Common myeloid progenitor, CD34-positive (primary cell): Measurements from ENCODE around the gene CATSPERZ.
"Not testable (repeated sequence)": the region's sequence is repeated elsewhere in the genome, so short reads cannot be mapped to it uniquely, and the experiment has no call there.

Source experiments
- CTCF ChIA-PET: fragments of 350-600 bp; sonication (Branson Sonifier 250); formaldehyde crosslinking; loops from one replicate; lab custom pipeline; 2021; ENCODE audit warnings: antibody characterized with exemption; lab: Charles Lee
- POLR2A ChIA-PET: fragments of 350-600 bp; sonication (Branson Sonifier 250); formaldehyde crosslinking; loops from one replicate; lab custom pipeline; 2021; ENCODE audit warnings: antibody characterized with exemption; lab: Charles Lee
- DNase-seq, 3 donors: peaks; one replicate each; pipeline versions ENCODE4 v3.0.0 to v3.0.0-alpha.2; 2013
- H3K27ac ChIP-seq, 2 experiments: 1 replicate in 1 of 2; 2 replicates in 1 of 2; pipeline ENCODE4 v1.7.0; 2013; ENCODE audit warnings: inconsistent platforms in 2 of 2, low read length in 2 of 2, mild to moderate bottlenecking in 2 of 2, low read depth in 1 of 2, moderate library complexity in 1 of 2; ENCODE audit not compliant: severe bottlenecking in 2 of 2, insufficient read depth in 1 of 2, poor library complexity in 1 of 2
- H3K27me3 ChIP-seq, 5 experiments: replicated peaks in 2 of 5; 1 replicate in 3 of 5; 2 replicates in 2 of 5; pipeline versions ENCODE4 v1.6.1 to v1.7.0; 2013; ENCODE audit warnings: low read length in 4 of 5, mild to moderate bottlenecking in 2 of 5, moderate library complexity in 2 of 5, inconsistent platforms in 1 of 5; ENCODE audit not compliant: insufficient read depth in 5 of 5, control insufficient read depth in 4 of 5
- H3K36me3 ChIP-seq, 4 experiments: 1 replicate in 2 of 4; 2 replicates in 2 of 4; pipeline versions ENCODE4 v1.6.1 to v1.7.0; 2013; ENCODE audit warnings: low read length in 3 of 4, control low read depth in 1 of 4, mild to moderate bottlenecking in 1 of 4; ENCODE audit not compliant: control insufficient read depth in 4 of 4, insufficient read depth in 4 of 4
- H3K4me1 ChIP-seq, 4 experiments: 1 replicate in 3 of 4; 2 replicates in 1 of 4; pipeline versions ENCODE4 v1.6.1 to v1.7.1; 2013; ENCODE audit warnings: low read length in 3 of 4, mild to moderate bottlenecking in 3 of 4, control low read depth in 1 of 4, inconsistent platforms in 1 of 4, moderate library complexity in 1 of 4; ENCODE audit not compliant: control insufficient read depth in 4 of 4, insufficient read depth in 4 of 4; ENCODE audit errors: control extremely low read depth in 1 of 4
- H3K4me3 ChIP-seq, 7 experiments: 1 replicate in 4 of 7; 2 replicates in 3 of 7; pipeline versions ENCODE4 v1.5.1 to v1.7.0; 2013; ENCODE audit warnings: mild to moderate bottlenecking in 7 of 7, low read length in 6 of 7, moderate library complexity in 6 of 7, inconsistent platforms in 2 of 7, low read depth in 2 of 7, control low read depth in 1 of 7; ENCODE audit not compliant: insufficient read depth in 4 of 7, control insufficient read depth in 1 of 7; ENCODE audit errors: extremely low read depth in 1 of 7
- H3K9me3 ChIP-seq, 5 experiments: 1 replicate in 4 of 5; 2 replicates in 1 of 5; pipeline versions ENCODE4 v1.6.1 to v1.7.1; 2013; ENCODE audit warnings: low read length in 4 of 5, mild to moderate bottlenecking in 2 of 5, inconsistent platforms in 1 of 5, low read depth in 1 of 5, moderate library complexity in 1 of 5; ENCODE audit not compliant: control insufficient read depth in 4 of 5, insufficient read depth in 2 of 5; ENCODE audit errors: control extremely low read depth in 1 of 5
- WGBS: methylation state at CpG from one replicate; pipeline ENCODE4 v1.1.5; 2013; ENCODE audit not compliant: insufficient coverage; 5-methylcytosine and 5-hydroxymethylcytosine counted together

Gene CATSPERZ

GRCh38 chr11:64306563-64306875 is 6.4 kb downstream of the CATSPERZ start:
- ChIA-PET POLR2A (no interaction called here), CTCF (interaction anchor here (1.4 to 2.7 kb wide), 3 partner anchors 10 to 34 kb away, joined by 3 to 14 read pairs (median 13); partner anchors contain the start of genes PRDX5 and TRMT112)
- 23% methylated on average over 9 of the region's 9 CpGs for WGBS

DNA sequence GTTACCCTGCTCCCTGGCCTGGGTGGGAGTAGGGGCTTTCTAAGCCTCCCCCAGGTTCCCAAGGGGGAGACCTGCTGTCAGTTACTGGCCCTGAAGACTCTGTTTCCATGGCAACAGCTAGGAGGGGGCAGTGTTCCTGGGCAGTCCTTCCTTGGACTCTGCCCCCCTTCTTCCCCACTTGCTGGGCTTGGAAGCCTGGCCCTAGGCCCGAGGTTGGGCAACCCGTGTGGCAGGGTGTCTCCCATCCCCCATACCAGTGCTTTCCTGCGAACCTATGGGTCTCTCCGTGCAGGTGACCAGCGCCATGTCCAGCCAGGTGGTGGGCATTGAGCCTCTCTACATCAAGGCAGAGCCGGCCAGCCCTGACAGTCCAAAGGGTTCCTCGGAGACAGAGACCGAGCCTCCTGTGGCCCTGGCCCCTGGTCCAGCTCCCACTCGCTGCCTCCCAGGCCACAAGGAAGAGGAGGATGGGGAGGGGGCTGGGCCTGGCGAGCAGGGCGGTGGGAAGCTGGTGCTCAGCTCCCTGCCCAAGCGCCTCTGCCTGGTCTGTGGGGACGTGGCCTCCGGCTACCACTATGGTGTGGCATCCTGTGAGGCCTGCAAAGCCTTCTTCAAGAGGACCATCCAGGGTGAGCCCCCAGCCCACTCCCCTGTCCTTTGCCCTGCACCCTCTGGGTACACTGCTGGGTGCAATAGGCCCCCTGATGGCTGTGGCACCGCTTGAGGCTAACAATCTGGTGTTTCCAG is 6.9 kb downstream of the CATSPERZ start:
- peaks cover 0 to 11% (median 2%) of the 10 kb centered on the region in 4 experiments for H3K36me3 ChIP-seq
- H3K27ac ChIP-seq, result peak overlapping the region in 1 of 2 experiments; percentile 60
- H3K4me3 ChIP-seq, result peak overlapping the region in 5 of 7 experiments; percentile 72 to 82 (median 77)
- H3K9me3 ChIP-seq, result no peaks in the 10 kb centered on the region
- DNase-seq, result no peak
- ChIA-PET POLR2A (no interaction called here), CTCF (interaction anchor here (0.7 to 2.7 kb wide), 5 partner anchors 10 to 306 kb away, joined by 3 to 14 read pairs (median 4); partner anchors contain the start of genes PRDX5 and TRMT112)
- H3K27me3 ChIP-seq, result peaks cover 0 to under 1% (median 0%) of the 10 kb centered on the region in 5 experiments
- peaks cover 7 to 26% (median 24%) of the 10 kb centered on the region in 4 experiments for H3K4me1 ChIP-seq
- 96% methylated on average over 3 of the region's 15 CpGs for WGBS

More at GRCh38 chr11:64306563-64306875, 6.4 kb downstream of the CATSPERZ start:
- Histone ChIP-seq H3K4me1 (peaks cover 7 to 26% (median 24%) of the 10 kb centered on the region in 4 experiments), H3K9me3 (no peaks in the 10 kb centered on the region), H3K27me3 (peaks cover 0 to 5% (median 3%) of the 10 kb centered on the region in 5 experiments), H3K27ac (peak overlapping the region in 1 of 2 experiments; percentile 60), H3K4me3 (peak overlapping the region; percentile 58 to 82 (median 72)), H3K36me3 (peaks cover 0 to 11% (median 2%) of the 10 kb centered on the region in 4 experiments)
- DNase-seq, result no peak

GRCh38 chr11:64307795-64308194 is 7.6 kb downstream of the CATSPERZ start:
- H3K4me1 ChIP-seq, result peaks cover 7 to 26% (median 24%) of the 10 kb centered on the region in 4 experiments
- not testable (repeated sequence) for H3K4me3 ChIP-seq

GRCh38 chr11:64312947-64313346 is 12.8 kb downstream of the CATSPERZ start:
- WGBS, result 98% methylated on average over 10 of the region's 10 CpGs
- ChIA-PET POLR2A (no interaction called here), CTCF (interaction anchor here (0.9 to 8.7 kb wide), 3 partner anchors 19 to 40 kb away, joined by 3 to 133 read pairs (median 4); no protein-coding TSS in a partner anchor)
- Histone ChIP-seq H3K27ac (no peak overlapping the region), H3K27me3 (no peaks in the 10 kb centered on the region), H3K4me3 (no peak overlapping the region), H3K9me3 (no peaks in the 10 kb centered on the region), H3K4me1 (peaks cover 0 to 18% (median 14%) of the 10 kb centered on the region in 4 experiments), H3K36me3 (peaks cover 13 to 46% (median 19%) of the 10 kb centered on the region in 4 experiments)
- no peak for DNase-seq

More at GRCh38 chr11:64307795-64308194, 7.6 kb downstream of the CATSPERZ start:
- H3K27ac ChIP-seq, H3K27me3 ChIP-seq, H3K9me3 ChIP-seq, DNase-seq, POLR2A ChIA-PET: not testable (repeated sequence)
- 98% methylated on average over 5 of the region's 5 CpGs for WGBS
- CTCF ChIA-PET, result interaction anchor here (1.1 to 2.7 kb wide), 4 partner anchors 9 to 38 kb away, joined by 4 to 14 read pairs (median 8); partner anchors contain the start of genes PRDX5 and TRMT112
- H3K36me3 ChIP-seq, result peaks cover 0 to 17% (median 5%) of the 10 kb centered on the region in 4 experiments

- Histone ChIP-seq H3K4me3 (no peak overlapping the region), H3K9me3 (no peaks in the 10 kb centered on the region), H3K4me1 (peaks cover 0 to 18% (median 18%) of the 10 kb centered on the region in 4 experiments), H3K27me3 (no peaks in the 10 kb centered on the region), H3K36me3 (peaks cover 13 to 46% (median 19%) of the 10 kb centered on the region in 4 experiments), H3K27ac (no peak overlapping the region)
- no peak for DNase-seq
- ChIA-PET POLR2A (no interaction called here), CTCF (interaction anchor here (1.0 to 8.7 kb wide), 3 partner anchors 19 to 44 kb away, joined by 3 to 133 read pairs (median 4); no protein-coding TSS in a partner anchor)
- 98% methylated on average over 9 of the region's 18 CpGs for WGBS
Observed at GRCh38 chr11:64313491-64314145, 13.5 kb downstream of the CATSPERZ start.

DNA sequence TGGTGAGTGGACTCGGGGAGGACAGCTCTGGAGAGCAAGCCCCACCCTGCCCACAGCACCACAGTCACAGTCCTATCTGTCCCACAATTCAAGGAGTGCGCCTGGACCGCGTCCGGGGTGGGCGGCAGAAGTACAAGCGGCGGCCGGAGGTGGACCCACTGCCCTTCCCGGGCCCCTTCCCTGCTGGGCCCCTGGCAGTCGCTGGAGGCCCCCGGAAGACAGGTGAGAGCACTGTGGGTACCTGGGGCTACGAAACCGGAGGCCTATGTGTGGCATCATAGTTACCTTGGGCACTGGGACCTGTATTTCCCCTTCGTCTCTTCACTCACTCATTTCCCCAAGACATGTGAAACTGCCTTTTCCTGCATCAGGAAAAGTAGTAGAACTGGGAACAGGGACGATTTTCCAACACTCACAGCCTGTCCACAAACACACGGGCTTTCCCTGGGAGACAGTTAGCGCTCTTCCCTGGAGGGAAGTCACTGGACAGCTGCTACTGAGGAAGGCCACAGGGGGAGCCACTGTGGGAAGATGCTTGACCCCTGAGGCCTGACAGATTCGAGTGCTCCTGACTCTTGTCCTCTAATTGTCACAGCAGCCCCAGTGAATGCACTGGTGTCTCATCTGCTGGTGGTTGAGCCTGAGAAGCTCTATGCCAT is 14.1 kb downstream of the CATSPERZ start:
- H3K4me3 ChIP-seq, result no peak overlapping the region
- H3K27ac ChIP-seq, result no peak overlapping the region
- no peaks in the 10 kb centered on the region for H3K27me3 ChIP-seq
- ChIA-PET CTCF (interaction anchor here (0.9 to 8.7 kb wide), 4 partner anchors 18 to 43 kb away, joined by 3 to 133 read pairs (median 4); no protein-coding TSS in a partner anchor), POLR2A (no interaction called here)
- H3K9me3 ChIP-seq, result no peaks in the 10 kb centered on the region
- 97% methylated on average over 15 of the region's 19 CpGs for WGBS
- H3K4me1 ChIP-seq, result peaks cover 0 to 24% (median 23%) of the 10 kb centered on the region in 4 experiments
- H3K36me3 ChIP-seq, result peaks cover 13 to 46% (median 19%) of the 10 kb centered on the region in 4 experiments
- no peak for DNase-seq
